ENCODE results near the gene ZNF335.

- TF ChIP-seq, protein P1, sequence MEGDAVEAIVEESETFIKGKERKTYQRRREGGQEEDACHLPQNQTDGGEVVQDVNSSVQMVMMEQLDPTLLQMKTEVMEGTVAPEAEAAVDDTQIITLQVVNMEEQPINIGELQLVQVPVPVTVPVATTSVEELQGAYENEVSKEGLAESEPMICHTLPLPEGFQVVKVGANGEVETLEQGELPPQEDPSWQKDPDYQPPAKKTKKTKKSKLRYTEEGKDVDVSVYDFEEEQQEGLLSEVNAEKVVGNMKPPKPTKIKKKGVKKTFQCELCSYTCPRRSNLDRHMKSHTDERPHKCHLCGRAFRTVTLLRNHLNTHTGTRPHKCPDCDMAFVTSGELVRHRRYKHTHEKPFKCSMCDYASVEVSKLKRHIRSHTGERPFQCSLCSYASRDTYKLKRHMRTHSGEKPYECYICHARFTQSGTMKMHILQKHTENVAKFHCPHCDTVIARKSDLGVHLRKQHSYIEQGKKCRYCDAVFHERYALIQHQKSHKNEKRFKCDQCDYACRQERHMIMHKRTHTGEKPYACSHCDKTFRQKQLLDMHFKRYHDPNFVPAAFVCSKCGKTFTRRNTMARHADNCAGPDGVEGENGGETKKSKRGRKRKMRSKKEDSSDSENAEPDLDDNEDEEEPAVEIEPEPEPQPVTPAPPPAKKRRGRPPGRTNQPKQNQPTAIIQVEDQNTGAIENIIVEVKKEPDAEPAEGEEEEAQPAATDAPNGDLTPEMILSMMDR (IDR thresholded peaks at IDR 0.05; ENCODE audit: borderline replicate concordance, extremely low read depth, low read length, poor library complexity, severe bottlenecking), result no peak
- TF ChIP-seq EZH2 (IDR thresholded peaks at IDR 0.05; ENCODE audit: borderline replicate concordance, low read depth, low read length, severe bottlenecking), result no peak
These were observed 32.2 kb upstream of the ZNF335 start for GRCh38 chr20:46004187-46004586.

Data from DND-41 (cell line).